NCI-H146 treated with DMSO at 0.1 percent for 48 hours (cell line): Measurements from ENCODE around the gene VPREB3.

Experiments used
- DNase-seq: peaks from one replicate; lab custom pipeline; 2025; ENCODE audit not compliant: unreplicated experiment; lab: John Stamatoyannopoulos, UW

VPREB3 gene

DNA sequence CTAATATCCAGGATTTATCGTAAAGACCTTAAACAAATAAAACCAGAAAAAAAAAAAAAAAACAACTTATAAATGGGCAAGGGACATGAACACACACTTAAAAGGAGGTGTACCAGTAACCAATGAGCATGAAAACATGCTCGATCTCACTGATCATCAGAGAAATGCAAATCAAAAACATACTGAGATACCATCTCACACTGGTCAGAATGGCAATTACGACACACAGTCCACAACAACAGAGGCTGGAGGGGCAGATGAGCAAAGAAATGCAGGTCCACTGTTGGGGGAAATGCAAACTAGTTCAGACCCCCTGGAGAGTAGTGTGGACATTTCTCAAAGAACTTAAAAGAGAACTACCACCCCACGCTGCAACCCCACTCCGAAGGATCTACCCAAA, 50.2 kb downstream of the VPREB3 start:
- DNase-seq: no peak
